Cardiac muscle cell (in vitro differentiated cells and primary cell): ENCODE results near the gene TMEM237. TPM values are rescaled to one million over a fixed set of nuclear protein-coding genes. Genes with fewer than 3 reads are reported as not detected.
"Not testable (repeated sequence)": the region's sequence is repeated elsewhere in the genome, so short reads cannot be mapped to it uniquely, and the experiment has no call there.

ENCODE experiments used
- DNase-seq, 2 donors: peaks; one replicate each; pipeline versions ENCODE4 v3.0.0 to v3.0.0-alpha.2; 2010 to 2017; ENCODE audit warnings: low read depth in 1 of 2, low spot score in 1 of 2
- H3K27ac ChIP-seq: fragments of 200-600 bp; sonication (generic); 2 replicates; pipeline ENCODE4 v1.5.1; 2016
- H3K27me3 ChIP-seq: fragments of 200-600 bp; sonication (generic); 2 replicates; pipeline ENCODE4 v1.6.0; 2016; ENCODE audit warnings: control low read depth
- H3K36me3 ChIP-seq: fragments of 200-600 bp; sonication (generic); 2 replicates; pipeline ENCODE4 v1.5.1; 2016; ENCODE audit warnings: control low read depth
- H3K4me1 ChIP-seq: fragments of 200-600 bp; sonication (generic); 2 replicates; pipeline ENCODE4 v1.8.1; 2017; ENCODE audit warnings: low read depth, mild to moderate bottlenecking, mixed run types
- H3K4me3 ChIP-seq: fragments of 200-600 bp; sonication (generic); 2 replicates; pipeline ENCODE4 v1.5.1; 2016; ENCODE audit warnings: mild to moderate bottlenecking
- H3K9me3 ChIP-seq: fragments of 200-600 bp; sonication (generic); 2 replicates; pipeline ENCODE4 v1.5.1; 2017; ENCODE audit warnings: low read depth, mild to moderate bottlenecking, control low read depth
- CTCF ChIP-seq: IDR thresholded peaks from 2 replicates; pipeline ENCODE4 v1.5.1; 2012; ENCODE audit warnings: low read depth, mild to moderate bottlenecking, low read length
- polyA plus RNA-seq: library from polyadenylated mRNA; unstranded; fragments of >200 nt; fragmentation: Nextera tagmentation; extraction: Ambion mirVana; gene quantifications from 2 replicates; pipeline ENCODE4 v1.2.1, GENCODE V29; 2016
- total RNA-seq: library from RNA; depleted of rRNA; stranded (reverse); fragments of >200 nt; gene quantifications from 2 replicates; pipeline ENCODE4 v1.2.3, GENCODE V29; 2016

TMEM237 gene
- total and polyA plus RNA-seq, 2 experiments from 2014 or later, result 23.5 to 44.0 TPM

GRCh38 chr2:201674794-201675193, 31.5 kb upstream of the TMEM237 start:
- no peak for DNase-seq
- Histone ChIP-seq H3K4me3 (no peak overlapping the region), H3K36me3 (no peaks in the 10 kb centered on the region), H3K27ac (no peak overlapping the region), H3K9me3 (no peaks in the 10 kb centered on the region), H3K27me3 (no peaks in the 10 kb centered on the region), H3K4me1 (no peaks in the 10 kb centered on the region)
- TF ChIP-seq CTCF, result no peak

GRCh38 chr2:201674298-201674697, 31.0 kb upstream of the TMEM237 start:
- Histone ChIP-seq H3K9me3 (no peaks in the 10 kb centered on the region), H3K4me1 (no peaks in the 10 kb centered on the region), H3K27me3 (no peaks in the 10 kb centered on the region), H3K36me3 (no peaks in the 10 kb centered on the region), H3K4me3 (no peak overlapping the region), H3K27ac (no peak overlapping the region)
- no peak for TF ChIP-seq CTCF
- DNase-seq, result no peak

GRCh38 chr2:201673546-201673945, 30.2 kb upstream of the TMEM237 start:
- Histone ChIP-seq H3K27ac (no peak overlapping the region), H3K4me1 (no peaks in the 10 kb centered on the region), H3K9me3 (no peaks in the 10 kb centered on the region), H3K36me3 (no peaks in the 10 kb centered on the region), H3K4me3 (no peak overlapping the region), H3K27me3 (no peaks in the 10 kb centered on the region)
- DNase-seq, result no peak
- TF ChIP-seq CTCF, result no peak

GRCh38 chr2:201671205-201671604, 27.9 kb upstream of the TMEM237 start:
- H3K27me3 ChIP-seq, H3K9me3 ChIP-seq, H3K27ac ChIP-seq, DNase-seq, H3K4me3 ChIP-seq, H3K4me1 ChIP-seq, H3K36me3 ChIP-seq: not testable (repeated sequence)

- TF ChIP-seq CTCF, result no peak
- DNase-seq, result no peak
- Histone ChIP-seq H3K36me3 (no peaks in the 10 kb centered on the region), H3K4me1 (no peaks in the 10 kb centered on the region), H3K9me3 (no peaks in the 10 kb centered on the region), H3K4me3 (no peak overlapping the region), H3K27me3 (no peaks in the 10 kb centered on the region), H3K27ac (no peak overlapping the region)
These were observed 26.6 kb upstream of the TMEM237 start for GRCh38 chr2:201669865-201670264.

- no peaks in the 10 kb centered on the region for H3K36me3 ChIP-seq
- H3K4me1 ChIP-seq, result no peaks in the 10 kb centered on the region
- no peak for DNase-seq
- no peak overlapping the region for H3K4me3 ChIP-seq
- H3K9me3 ChIP-seq, result no peaks in the 10 kb centered on the region
- no peak overlapping the region for H3K27ac ChIP-seq
- no peaks in the 10 kb centered on the region for H3K27me3 ChIP-seq
- no peak for TF ChIP-seq CTCF
These were observed 25.2 kb upstream of the TMEM237 start for GRCh38 chr2:201668402-201668910.
